GM23248 (cell line): Measurements from ENCODE around the gene CACNA1E.

Source experiments
- EZH2 ChIP-seq: fragments of 200-600 bp; sonication (generic); IDR thresholded peaks from 2 replicates; pipeline ENCODE4 v1.6.1; 2018; ENCODE audit warnings: antibody characterized with exemption, mild to moderate bottlenecking; ENCODE audit not compliant: insufficient read depth, poor library complexity, severe bottlenecking
- EZH2phosphoT487 ChIP-seq: fragments of 200-600 bp; sonication (generic); IDR thresholded peaks from 2 replicates; pipeline ENCODE4 v1.6.1; 2018; ENCODE audit warnings: antibody characterized with exemption, moderate library complexity, mild to moderate bottlenecking, low read depth; ENCODE audit not compliant: insufficient read depth

DNA sequence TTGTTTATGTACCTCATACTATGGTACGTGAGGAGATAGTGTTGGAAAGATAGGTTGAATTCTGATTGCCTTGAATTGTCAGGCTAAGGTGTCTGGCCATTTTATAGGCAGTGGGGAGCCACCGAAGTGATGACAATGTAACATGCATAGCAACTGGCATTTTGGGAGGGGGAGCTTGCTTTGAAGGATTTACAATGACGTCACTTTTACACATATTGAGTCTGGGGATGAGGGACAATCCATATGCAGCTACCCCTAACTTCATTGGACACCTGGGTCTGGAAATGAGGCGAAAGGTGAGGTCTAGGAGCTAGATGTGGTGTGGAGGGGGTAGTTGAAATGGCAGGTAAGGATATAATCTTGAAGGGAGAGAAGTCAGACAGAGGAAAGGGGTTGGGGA lies 7.7 kb upstream of the CACNA1E start:
- TF ChIP-seq EZH2 = no peak
- no peak for TF ChIP-seq EZH2phosphoT487
